Cardiac septum (tissue), 1 donor: ENCODE measurements around the gene CNOT4. TPM values are rescaled to one million over a fixed set of nuclear protein-coding genes. Genes with fewer than 3 reads are reported as not detected.
"Not testable (repeated sequence)": the region's sequence is repeated elsewhere in the genome, so short reads cannot be mapped to it uniquely, and the experiment has no call there.

ENCODE experiments used
- DNase-seq: peaks from one replicate; pipeline ENCODE4 v3.0.0-alpha.2; 2020; ENCODE audit warnings: low spot score
- intact Hi-C: fragments of 100-400 bp; cut with DNase I; formaldehyde crosslinking; loops from one replicate; pipeline ENCODE4 v1.14.0; 2022
- total RNA-seq: library from RNA; stranded (reverse); fragmentation: NEBNext Ultra II Directional; extraction: Animal tissue kit (Norgen Biotek cat#: 25700); gene quantifications from one replicate; pipeline ENCODE4 v1.2.1, GENCODE V29; 2021
- donor health status: DM: no; HTN: no; CAD: no.

CNOT4 gene
- total RNA-seq, 1 donor from 2014 or later, result 26.5 TPM

GRCh38 chr7:135466442-135467206 lies 43.3 kb downstream of the CNOT4 start:
- intact Hi-C loops, result no loop called here

GRCh38 chr7:135463908-135464307 lies 46.0 kb downstream of the CNOT4 start:
- DNase-seq, result no peak
- intact Hi-C loops, result no loop called here

More at GRCh38 chr7:135466442-135467206, 43.3 kb downstream of the CNOT4 start:
- no peak for DNase-seq

- DNase-seq, result no peak
- intact Hi-C loops, result no loop called here
Measured at GRCh38 chr7:135459951-135460567, 49.8 kb downstream of the CNOT4 start.

- intact Hi-C loops, result no loop called here
- no peak for DNase-seq
Measured at GRCh38 chr7:135459076-135459475, 50.8 kb downstream of the CNOT4 start.

GRCh38 chr7:135454060-135454459 lies 55.8 kb downstream of the CNOT4 start:
- DNase-seq, result no peak
- intact Hi-C loops, result no loop called here

- intact Hi-C loops, result no loop called here
- DNase-seq, result no peak
Measured at GRCh38 chr7:135449436-135449835, 60.5 kb downstream of the CNOT4 start.

GRCh38 chr7:135448753-135449152 lies 61.1 kb downstream of the CNOT4 start:
- DNase-seq, result no peak
- intact Hi-C loops, result no loop called here

GRCh38 chr7:135447748-135448147 lies 62.2 kb downstream of the CNOT4 start:
- intact Hi-C loops, result no loop called here
- no peak for DNase-seq

GRCh38 chr7:135445690-135446089 lies 64.2 kb downstream of the CNOT4 start:
- intact Hi-C loops, result no loop called here

GRCh38 chr7:135445266-135445665 lies 64.6 kb downstream of the CNOT4 start:
- intact Hi-C loops, DNase-seq: not testable (repeated sequence)

More at GRCh38 chr7:135445690-135446089, 64.2 kb downstream of the CNOT4 start:
- no peak for DNase-seq

- intact Hi-C loops, result no loop called here
- no peak for DNase-seq
Measured at GRCh38 chr7:135441791-135442190, 68.1 kb downstream of the CNOT4 start.

- DNase-seq, result no peak
- intact Hi-C loops, result no loop called here
Measured at GRCh38 chr7:135434047-135434446, 75.9 kb downstream of the CNOT4 start.

- intact Hi-C loops, result no loop called here
- DNase-seq, result no peak
Measured at GRCh38 chr7:135430626-135431025, 79.3 kb downstream of the CNOT4 start.

GRCh38 chr7:135428879-135429278 lies 81.0 kb downstream of the CNOT4 start:
- intact Hi-C loops, result no loop called here
- DNase-seq, result no peak

- intact Hi-C loops, result no loop called here
- DNase-seq, result no peak
Measured at GRCh38 chr7:135428011-135428410, 81.9 kb downstream of the CNOT4 start.

GRCh38 chr7:135427166-135427565 lies 82.7 kb downstream of the CNOT4 start:
- DNase-seq, result no peak
- intact Hi-C loops, result no loop called here

GRCh38 chr7:135425036-135425435 lies 84.9 kb downstream of the CNOT4 start:
- intact Hi-C loops, result no loop called here
- DNase-seq, result no peak

- DNase-seq, result no peak
- intact Hi-C loops, result no loop called here
Measured at GRCh38 chr7:135420786-135421185, 89.1 kb downstream of the CNOT4 start.

- DNase-seq, result no peak
- intact Hi-C loops, result loop anchor here (10.0 kb wide), 1 partner anchor 138 kb away; the partner anchor contains the start of gene NUP205
Measured at GRCh38 chr7:135416431-135416830, 93.5 kb downstream of the CNOT4 start.

GRCh38 chr7:135414850-135415439 lies 95.0 kb downstream of the CNOT4 start:
- intact Hi-C loops, result loop anchor here (10.0 kb wide), 1 partner anchor 140 kb away; the partner anchor contains the start of gene NUP205
- no peak for DNase-seq

- intact Hi-C loops, result loop anchor here (10.0 kb wide), 1 partner anchor 141 kb away; the partner anchor contains the start of gene NUP205
- no peak for DNase-seq
Measured at GRCh38 chr7:135414208-135414607, 95.7 kb downstream of the CNOT4 start.
